GM23248 (cell line): Measurements from ENCODE around the gene ING3.

ENCODE experiments used
- EZH2 ChIP-seq: fragments of 200-600 bp; sonication (generic); IDR thresholded peaks from 2 replicates; pipeline ENCODE4 v1.6.1; 2018; ENCODE audit warnings: antibody characterized with exemption, mild to moderate bottlenecking; ENCODE audit not compliant: insufficient read depth, poor library complexity, severe bottlenecking
- EZH2phosphoT487 ChIP-seq: fragments of 200-600 bp; sonication (generic); IDR thresholded peaks from 2 replicates; pipeline ENCODE4 v1.6.1; 2018; ENCODE audit warnings: antibody characterized with exemption, moderate library complexity, mild to moderate bottlenecking, low read depth; ENCODE audit not compliant: insufficient read depth

DNA sequence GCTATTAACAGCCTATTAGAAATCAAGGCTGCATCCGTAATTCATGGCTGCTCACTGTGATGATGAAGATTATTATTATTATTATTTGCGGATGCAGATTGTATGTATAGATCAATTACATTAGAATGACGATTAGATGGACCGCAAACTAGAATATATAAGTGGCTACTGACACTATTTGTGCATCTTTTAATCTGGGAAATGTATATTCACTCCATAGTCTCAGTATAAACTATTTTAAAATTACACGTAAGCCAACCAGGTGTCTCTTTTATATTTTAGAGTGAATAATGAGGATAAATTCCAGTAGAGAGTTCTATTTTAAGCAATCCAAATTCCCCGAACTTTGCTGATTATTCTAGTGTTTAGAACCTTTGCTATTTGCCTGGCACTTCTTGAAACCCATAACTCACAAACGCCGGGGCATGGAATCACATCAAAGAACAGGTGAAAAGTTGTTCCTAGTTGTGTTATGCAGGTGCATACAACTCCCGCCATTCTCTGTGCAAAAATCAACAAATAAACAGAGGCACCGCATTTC is 509 bp upstream of the ING3 start:
- TF ChIP-seq EZH2phosphoT487: no peak
- TF ChIP-seq EZH2: no peak
